BE2C (cell line): Measurements from ENCODE around the gene COL4A2.

Experiments
- DNase-seq: peaks from one replicate; pipeline ENCODE4 v3.0.0-alpha.2; 2020
- H3K27me3 ChIP-seq: fragments of 250-450 bp; sonication (Bioruptor Pico); 2 replicates; pipeline ENCODE4 v1.5.1; 2020; ENCODE audit warnings: mild to moderate bottlenecking
- H3K36me3 ChIP-seq: fragments of 250-450 bp; sonication (Bioruptor Pico); 2 replicates; pipeline ENCODE4 v1.5.1; 2020; ENCODE audit warnings: mild to moderate bottlenecking
- H3K4me1 ChIP-seq: fragments of 250-450 bp; sonication (Bioruptor Pico); 2 replicates; pipeline ENCODE4 v1.5.1; 2020
- H3K4me3 ChIP-seq: 2 replicates; pipeline ENCODE4 v1.5.1; 2011; ENCODE audit warnings: low read depth, low read length
- H3K9me3 ChIP-seq: fragments of 250-450 bp; sonication (Bioruptor Pico); 2 replicates; pipeline ENCODE4 v1.5.1; 2020
- CTCF ChIP-seq: IDR thresholded peaks from 2 replicates; pipeline ENCODE4 v1.5.1; 2012; ENCODE audit warnings: mild to moderate bottlenecking, low read depth, low read length

COL4A2 gene

DNA sequence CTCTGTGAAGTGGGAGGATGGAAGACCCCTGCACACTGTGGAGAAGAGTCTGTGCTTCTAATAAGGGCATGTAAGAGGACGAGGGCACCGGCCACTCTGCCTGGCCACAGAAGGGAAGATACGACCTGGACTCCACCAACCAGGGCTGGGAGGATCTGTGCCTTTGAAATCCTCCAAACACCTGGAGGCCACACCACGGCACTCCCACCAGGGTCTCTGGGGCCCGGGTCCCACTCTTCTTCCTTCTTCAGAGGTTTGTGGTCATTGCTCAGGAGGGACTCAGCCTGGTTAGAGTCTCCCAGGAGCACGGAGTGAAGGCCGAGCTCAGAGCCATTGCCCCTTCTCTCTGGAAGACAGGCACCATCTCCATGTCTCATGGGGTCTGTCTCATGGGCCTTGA, 212.4 kb downstream of the COL4A2 start:
- Histone ChIP-seq H3K36me3 (no peaks in the 10 kb centered on the region), H3K9me3 (no peaks in the 10 kb centered on the region), H3K4me1 (no peaks in the 10 kb centered on the region), H3K27me3 (peaks cover 12% of the 10 kb centered on the region), H3K4me3 (no peak overlapping the region)
- no peak for DNase-seq
- TF ChIP-seq CTCF: no peak

GRCh38 chr13:110520431-110521295, 213.6 kb downstream of the COL4A2 start:
- no peak overlapping the region for H3K4me3 ChIP-seq
- no peak for DNase-seq
- no peaks in the 10 kb centered on the region for H3K36me3 ChIP-seq
- H3K27me3 ChIP-seq: peaks cover 24% of the 10 kb centered on the region
- H3K4me1 ChIP-seq: no peaks in the 10 kb centered on the region
- TF ChIP-seq CTCF: no peak
- H3K9me3 ChIP-seq: no peaks in the 10 kb centered on the region

DNA sequence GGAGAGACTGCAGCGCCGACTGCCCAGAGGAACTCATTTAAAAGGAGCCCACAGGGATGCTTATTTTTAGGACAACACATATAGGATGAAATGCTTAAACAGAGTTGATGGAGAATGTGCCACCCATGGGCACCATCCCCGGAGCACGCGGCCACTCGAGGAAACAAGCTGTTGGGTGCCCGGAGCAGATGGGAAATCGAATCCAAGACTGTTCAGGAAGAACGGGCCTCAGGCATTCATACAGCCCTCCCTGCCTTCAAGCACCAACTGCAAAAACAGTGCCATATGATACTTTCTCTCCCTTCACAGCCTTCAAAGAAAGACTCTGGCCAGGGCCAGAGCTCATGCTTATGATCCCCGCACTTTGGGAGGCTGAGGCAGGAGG, 214.2 kb downstream of the COL4A2 start:
- H3K4me3 ChIP-seq: no peak overlapping the region
- DNase-seq: no peak
- peaks cover 24% of the 10 kb centered on the region for H3K27me3 ChIP-seq
- no peaks in the 10 kb centered on the region for H3K4me1 ChIP-seq
- no peaks in the 10 kb centered on the region for H3K36me3 ChIP-seq
- TF ChIP-seq CTCF: no peak
- no peaks in the 10 kb centered on the region for H3K9me3 ChIP-seq

DNA sequence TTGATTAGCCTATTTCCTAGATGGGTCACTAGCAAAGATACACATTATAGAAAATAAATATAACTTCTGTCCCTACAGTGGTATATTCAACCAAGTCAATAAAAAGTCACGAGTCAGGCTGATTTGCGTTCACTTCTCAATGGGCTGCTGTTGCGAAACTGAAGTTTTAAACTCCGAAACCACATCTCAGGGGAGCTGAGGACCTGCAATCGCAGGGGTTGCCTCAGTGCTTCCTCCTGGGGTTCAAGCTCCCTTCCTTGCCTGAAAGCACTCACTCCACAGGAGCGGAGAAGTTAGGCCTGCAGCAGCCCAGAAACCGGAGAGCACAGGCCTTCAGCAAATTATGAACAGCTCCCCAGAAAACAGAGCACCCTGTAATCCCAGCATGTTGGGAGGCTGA, 214.9 kb downstream of the COL4A2 start:
- no peak for DNase-seq
- Histone ChIP-seq H3K36me3 (no peaks in the 10 kb centered on the region), H3K9me3 (no peaks in the 10 kb centered on the region), H3K27me3 (peaks cover 22% of the 10 kb centered on the region), H3K4me3 (no peak overlapping the region), H3K4me1 (no peaks in the 10 kb centered on the region)
- no peak for TF ChIP-seq CTCF

DNA sequence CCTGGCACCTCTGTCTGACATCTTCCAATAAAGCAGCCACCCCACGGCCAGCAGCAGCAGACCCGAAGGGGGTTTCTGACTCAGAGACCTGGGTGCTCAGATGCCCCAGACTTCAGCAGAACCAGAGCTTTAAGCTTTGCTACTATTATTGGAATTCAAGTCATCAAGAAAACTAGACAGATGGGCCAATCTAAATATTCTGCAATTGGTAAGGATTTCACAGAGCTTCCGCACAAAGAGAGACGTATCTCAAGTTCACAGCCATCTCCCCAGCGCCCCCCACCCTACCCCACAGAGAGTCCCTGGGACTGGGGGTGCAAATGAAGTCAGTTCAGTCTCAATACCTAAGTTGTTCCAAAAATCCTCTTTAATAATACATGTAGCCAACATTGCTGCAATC, 215.6 kb downstream of the COL4A2 start:
- Histone ChIP-seq H3K9me3 (no peaks in the 10 kb centered on the region), H3K4me1 (no peaks in the 10 kb centered on the region), H3K27me3 (peaks cover 22% of the 10 kb centered on the region), H3K36me3 (no peaks in the 10 kb centered on the region), H3K4me3 (no peak overlapping the region)
- TF ChIP-seq CTCF: no peak
- DNase-seq: no peak

DNA sequence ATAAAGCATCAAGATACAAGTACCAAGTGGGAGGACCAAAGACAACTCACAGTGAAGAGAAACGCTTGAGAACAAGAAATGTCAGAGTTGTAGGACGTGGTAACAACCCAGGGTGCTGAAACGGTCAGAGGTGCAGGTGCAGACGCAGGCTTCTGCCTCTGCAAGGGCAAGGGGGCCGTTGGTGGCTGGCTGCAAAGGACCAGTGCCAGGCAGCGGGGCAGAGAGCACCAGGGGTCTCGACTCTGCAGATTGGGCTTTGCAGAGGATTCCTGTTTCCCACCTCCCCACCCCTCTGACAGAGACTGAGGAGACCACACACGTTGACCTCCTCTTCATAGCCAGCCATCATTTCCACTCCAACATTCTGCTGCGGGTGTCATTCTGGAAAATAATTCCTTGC, 216.1 kb downstream of the COL4A2 start:
- Histone ChIP-seq H3K4me3 (no peak overlapping the region), H3K4me1 (no peaks in the 10 kb centered on the region), H3K9me3 (no peaks in the 10 kb centered on the region), H3K36me3 (no peaks in the 10 kb centered on the region), H3K27me3 (peaks cover 22% of the 10 kb centered on the region)
- no peak for TF ChIP-seq CTCF
- DNase-seq: no peak
